Islet of Langerhans (tissue), 1 donor: ENCODE results near the gene PEX19.

Experiments
- FAIRE-seq: peaks from one replicate; lab custom pipeline; 2011; peaks lifted over from hg19 to GRCh38; lab: Jason Lieb, UNC

The PEX19 gene

DNA sequence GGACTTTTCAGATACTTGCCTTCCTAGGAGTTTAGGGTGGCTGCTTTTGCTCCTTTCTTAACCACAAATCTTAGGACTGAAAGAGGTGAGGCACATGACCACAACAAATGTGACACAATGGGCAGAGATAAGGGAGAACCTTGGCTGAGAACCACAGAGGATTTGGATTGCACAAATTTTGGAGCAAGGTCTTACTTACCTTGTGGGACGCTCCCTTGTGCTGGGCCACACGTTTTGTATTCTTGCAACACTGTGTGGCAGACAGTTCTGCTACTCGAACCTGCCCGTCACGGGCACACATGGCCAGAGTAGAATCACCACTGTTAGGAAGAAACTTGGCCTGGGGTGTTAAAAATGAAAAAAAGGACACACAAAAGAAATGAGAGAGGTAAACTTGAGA lies 46.5 kb downstream of the PEX19 start:
- no peak for FAIRE-seq

DNA sequence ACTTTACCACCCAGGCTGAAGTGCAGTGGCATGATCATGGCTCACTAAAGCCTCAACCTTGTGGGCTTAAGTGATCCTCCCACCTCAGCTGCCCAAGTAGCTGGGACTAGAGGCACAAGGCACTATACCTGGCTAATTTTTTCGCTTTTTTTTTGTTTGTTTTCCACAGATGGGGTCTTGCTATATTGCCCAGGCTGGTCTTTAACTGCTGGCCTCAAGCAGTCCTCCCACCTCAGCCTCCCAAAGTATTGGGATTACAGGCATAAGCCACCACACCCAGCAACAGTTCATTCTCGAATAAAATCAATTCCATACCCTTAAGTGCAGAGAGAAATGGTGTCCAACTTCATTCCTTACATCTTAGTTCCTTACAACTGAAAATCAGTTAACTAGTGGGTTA lies 47.4 kb downstream of the PEX19 start:
- no peak for FAIRE-seq

DNA sequence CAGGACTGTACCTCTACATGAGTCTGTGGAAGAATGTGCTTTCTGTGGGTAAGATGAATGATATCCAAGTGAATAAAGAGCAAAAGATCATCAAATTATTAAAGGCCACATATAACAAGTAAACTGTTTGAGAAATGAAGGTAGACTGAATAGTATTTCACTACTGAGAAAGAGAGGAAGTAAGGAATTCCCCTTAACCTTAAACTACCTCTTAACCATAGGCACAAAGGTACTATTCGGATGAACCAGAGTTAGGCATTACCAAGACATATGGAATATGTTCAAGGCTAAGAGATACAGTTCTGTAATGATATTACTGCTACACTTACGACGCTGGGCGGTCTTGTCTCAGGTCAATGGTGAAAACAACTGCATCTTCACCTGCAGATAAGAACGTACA lies 48.1 kb downstream of the PEX19 start:
- no peak for FAIRE-seq

DNA sequence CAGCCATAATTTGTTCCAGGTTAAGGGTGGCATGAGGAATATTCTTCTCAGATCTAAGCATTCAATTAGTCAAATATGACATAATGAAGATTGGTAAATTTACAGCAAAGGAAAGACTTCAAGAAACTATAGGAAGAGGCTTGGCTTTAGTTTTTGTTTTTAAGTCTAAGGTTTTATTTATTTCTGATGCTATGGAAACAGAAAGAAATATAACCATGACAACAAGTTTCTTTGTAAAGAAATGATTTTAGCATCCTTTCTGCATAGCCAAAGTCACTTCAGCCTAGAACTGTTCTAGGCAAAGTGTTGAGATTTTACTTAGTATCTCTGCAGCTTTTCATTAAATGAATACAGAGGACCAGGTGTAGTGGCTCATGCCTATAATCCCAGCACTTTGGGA lies 52.0 kb downstream of the PEX19 start:
- no peak for FAIRE-seq

DNA sequence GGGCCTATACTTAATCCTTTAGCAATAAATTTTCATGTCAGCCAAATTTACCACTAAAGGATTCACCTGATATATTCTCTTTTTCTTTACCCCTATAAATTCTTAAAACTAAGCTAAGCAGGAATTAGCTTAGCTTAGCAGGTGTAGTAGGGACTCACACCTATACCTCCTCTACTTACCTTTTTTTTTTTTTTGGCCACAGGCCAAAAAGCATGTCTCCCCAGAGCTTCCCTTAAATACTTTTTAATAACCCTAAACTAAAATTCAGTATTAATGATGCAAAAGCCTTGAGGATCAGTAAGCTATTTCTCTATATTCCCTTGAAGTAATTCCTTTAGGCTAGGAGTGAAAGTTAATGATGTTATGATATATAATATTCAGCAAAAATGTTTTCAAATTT lies 56.5 kb downstream of the PEX19 start:
- FAIRE-seq, result no peak

DNA sequence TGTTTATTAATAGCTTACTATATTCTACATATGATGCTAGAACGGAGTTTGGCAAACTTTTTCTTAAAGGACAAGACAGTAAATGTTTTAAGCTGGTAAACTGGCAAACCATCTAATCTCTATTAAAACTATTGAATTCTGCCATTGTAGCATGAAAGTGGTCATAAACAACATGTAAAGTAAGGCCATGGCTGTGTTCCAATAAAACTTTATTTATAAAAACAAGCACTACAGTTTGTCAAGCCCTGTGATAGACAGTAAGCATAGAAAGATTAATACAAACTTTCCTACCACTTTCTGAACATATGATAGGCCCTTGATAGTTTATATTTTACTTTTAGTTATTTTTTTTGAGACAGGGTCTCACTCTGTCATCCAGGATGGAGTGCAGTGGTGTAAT lies 57.4 kb downstream of the PEX19 start:
- FAIRE-seq, result no peak

DNA sequence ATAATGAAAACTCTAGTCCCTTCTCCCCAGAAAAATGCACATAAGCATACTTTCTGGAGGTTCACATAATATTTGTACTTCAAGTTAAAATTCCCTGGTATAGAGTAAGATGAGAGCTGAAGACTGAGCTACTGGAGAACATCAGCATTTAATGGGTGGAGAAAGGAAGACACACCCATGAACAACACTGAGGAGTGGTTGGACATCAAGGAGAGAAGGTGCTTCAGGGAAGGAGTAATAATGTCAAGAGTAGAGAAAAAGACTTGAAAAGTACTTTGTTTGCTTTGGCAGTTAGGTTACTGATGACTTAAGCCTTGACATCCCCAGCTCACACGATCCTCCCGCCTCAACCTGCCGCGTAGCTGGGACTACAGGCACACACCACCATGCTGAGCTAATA lies 57.9 kb downstream of the PEX19 start:
- no peak for FAIRE-seq
